HG03159 (cell line): ENCODE data around the gene NPW.
A peak's percentile ranks its signal among the peaks of the same experiment; 100 is the strongest.
"Not testable (repeated sequence)": the region's sequence is repeated elsewhere in the genome, so short reads cannot be mapped to it uniquely, and the experiment has no call there.

ENCODE experiments used
- ATAC-seq: cut with Tn5 transposase; IDR thresholded peaks from one replicate; pipeline ENCODE4 v1.9.1; 2021; ENCODE audit warnings: mild to moderate bottlenecking, moderate library complexity; ENCODE audit not compliant: unreplicated experiment

NPW gene

GRCh38 chr16:2019921-2020831 lies 591 bp downstream of the NPW start:
- no peak for ATAC-seq

- ATAC-seq = no peak
Measured at GRCh38 chr16:2022723-2023091, 3.1 kb downstream of the NPW start.

DNA sequence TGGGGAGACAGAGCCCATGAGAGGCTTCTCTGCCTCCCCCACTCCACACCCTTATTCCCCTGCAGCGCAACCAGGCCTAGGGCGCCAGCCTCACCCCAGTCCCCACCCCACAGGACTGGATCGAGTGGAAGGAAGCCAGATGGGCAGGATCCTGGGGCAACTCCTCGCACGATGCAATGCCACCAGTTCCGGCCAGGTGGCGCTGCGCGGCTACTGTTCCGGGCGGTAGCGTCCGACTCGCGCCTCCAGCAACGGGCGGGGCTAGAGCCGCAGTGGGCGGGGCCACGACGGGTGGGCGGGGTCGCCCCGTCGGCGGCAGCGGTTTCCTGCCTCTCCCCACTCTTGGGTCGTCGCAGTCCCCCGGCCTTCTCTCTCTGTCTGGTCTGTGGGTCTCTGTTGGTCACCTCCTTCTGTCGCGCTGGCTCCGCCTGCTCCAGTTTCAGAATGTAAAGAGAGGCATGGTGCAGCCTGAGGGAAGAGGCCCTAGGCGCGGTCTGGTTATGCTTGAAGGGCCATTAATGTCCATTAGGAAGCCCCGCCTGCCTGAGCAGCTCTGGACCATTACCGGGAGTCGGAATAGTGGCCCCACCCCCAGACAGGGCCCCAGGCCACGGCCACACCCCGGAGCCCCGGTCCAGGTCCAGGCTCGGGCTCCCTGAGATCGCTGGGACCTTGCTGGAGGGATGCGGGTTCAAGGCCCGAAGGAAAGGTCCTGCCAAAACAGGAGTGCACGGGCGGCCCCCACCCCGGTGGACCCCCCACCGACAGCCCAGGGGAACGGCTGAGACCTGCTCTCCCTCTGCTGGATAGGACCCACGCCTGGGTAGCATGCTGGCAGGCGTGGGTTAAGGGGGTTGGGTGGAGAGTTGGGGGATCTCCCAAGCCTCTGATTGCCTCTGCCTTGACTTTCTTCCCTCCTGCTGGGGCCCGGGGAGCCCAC lies 3.8 kb downstream of the NPW start:
- peak; percentile 54 for ATAC-seq

GRCh38 chr16:2024032-2024420 lies 4.4 kb downstream of the NPW start:
- ATAC-seq = no peak

DNA sequence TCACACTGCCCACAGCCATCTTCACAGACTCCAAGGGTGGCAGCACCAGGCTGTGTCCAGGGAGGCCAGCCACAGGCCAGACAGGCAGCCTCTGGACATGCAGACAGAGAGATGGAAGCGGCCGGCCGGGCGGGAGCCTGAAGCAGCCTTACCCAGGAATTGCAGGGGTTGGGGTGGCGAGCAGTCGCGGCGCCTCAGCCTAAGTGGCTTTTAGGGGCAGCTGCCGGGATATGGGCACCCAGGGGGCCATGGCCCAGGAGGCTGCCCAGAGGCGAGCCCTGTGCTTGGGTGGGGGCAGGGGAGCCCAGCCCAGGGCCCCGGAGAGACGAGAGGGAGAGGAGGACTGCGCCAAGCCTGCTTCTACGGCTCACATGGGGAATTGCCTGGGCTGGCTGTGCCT lies 5.7 kb downstream of the NPW start:
- ATAC-seq = no peak

- no peak for ATAC-seq
Measured at GRCh38 chr16:2025878-2026460, 6.4 kb downstream of the NPW start.

GRCh38 chr16:2026461-2027023 lies 7.0 kb downstream of the NPW start, which contains the start of gene NHERF2:
TSS of gene NHERF2 (plus strand) at chr16:2026902. CDS start at chr16:2027006, 104 bp downstream.
- no peak for ATAC-seq

DNA sequence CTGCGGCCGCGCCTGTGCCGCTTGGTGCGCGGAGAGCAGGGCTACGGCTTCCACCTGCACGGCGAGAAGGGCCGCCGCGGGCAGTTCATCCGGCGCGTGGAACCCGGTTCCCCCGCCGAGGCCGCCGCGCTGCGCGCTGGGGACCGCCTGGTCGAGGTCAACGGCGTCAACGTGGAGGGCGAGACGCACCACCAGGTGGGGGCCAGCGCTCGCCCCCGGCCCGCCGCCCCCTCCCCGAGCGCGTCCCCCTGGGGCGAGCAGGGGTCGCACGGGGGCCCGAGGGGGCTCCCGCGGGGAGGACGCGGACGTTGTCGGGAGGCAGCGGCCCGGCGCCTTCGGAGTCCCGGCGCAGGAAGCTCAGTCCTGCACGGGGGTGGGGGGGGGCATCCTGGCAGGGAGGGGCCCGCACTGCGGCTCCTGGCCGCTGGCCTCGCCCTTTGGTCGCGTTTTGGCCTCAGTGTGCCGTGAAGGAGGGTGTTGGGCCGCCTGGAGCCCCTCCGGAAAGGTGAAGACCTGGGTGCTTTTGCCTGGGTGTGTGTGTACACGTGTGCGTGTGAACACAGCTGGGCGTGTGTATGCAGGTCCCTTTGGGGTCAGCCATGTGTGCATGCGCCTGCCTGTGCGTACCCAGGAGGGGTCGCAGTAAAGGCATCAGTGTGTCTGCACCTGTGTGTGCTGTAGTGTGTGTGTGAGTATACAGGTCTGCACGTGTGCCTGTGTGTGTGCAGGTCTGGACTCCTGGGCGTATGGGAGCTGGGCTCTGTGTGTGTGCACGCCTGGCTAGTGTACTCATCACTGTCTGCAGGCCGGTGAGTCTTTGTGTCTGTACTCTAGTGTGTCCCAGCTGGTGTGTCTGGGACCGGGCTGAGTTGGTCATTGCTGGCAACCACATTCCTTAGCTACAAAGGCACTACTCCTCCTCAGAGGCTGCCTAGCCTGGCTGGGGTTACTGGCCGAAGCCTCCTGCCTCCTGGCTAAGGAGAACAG lies 7.7 kb downstream of the NPW start:
- no peak for ATAC-seq

GRCh38 chr16:2028146-2028545 lies 8.6 kb downstream of the NPW start:
- ATAC-seq = no peak

- no peak for ATAC-seq
Measured at GRCh38 chr16:2028620-2029220, 9.1 kb downstream of the NPW start.

DNA sequence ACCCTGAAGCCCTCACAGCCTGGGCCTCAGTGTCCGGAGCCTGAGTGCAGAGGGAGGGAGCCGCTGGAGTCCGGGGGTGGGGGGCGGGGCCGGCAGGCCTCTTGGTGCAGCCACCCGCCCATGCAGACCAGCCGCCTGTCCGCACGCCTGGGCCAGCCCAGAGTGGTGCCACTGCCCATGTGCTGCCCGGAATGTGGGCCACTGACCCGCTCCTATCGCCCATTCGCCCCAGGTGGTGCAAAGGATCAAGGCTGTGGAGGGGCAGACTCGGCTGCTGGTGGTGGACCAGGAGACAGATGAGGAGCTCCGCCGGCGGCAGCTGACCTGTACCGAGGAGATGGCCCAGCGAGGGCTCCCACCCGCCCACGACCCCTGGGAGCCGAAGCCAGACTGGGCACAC lies 9.8 kb downstream of the NPW start:
- no peak for ATAC-seq

DNA sequence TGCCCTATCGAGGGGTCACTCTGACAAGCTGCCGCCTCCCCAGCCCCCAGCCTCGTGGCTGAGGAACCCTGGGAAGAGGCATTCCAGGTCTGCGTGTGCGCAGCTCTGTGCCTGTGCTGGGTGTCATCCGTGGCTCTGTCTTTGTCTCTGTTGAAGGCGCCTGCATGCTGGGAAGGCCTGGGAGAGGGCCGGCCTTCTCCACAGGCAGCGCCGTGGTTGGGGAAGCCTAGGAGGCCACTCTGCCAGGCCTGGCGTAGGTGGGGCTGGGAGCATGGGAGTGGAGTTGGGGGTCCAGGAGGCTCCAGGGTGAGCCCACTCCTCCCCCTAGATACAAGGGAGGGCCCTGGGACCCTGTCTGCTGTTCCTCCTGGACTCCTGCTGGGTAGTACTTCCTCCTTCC lies 10.5 kb downstream of the NPW start:
- ATAC-seq = no peak

- ATAC-seq = no peak
Measured at GRCh38 chr16:2031081-2031577, 11.5 kb downstream of the NPW start.

DNA sequence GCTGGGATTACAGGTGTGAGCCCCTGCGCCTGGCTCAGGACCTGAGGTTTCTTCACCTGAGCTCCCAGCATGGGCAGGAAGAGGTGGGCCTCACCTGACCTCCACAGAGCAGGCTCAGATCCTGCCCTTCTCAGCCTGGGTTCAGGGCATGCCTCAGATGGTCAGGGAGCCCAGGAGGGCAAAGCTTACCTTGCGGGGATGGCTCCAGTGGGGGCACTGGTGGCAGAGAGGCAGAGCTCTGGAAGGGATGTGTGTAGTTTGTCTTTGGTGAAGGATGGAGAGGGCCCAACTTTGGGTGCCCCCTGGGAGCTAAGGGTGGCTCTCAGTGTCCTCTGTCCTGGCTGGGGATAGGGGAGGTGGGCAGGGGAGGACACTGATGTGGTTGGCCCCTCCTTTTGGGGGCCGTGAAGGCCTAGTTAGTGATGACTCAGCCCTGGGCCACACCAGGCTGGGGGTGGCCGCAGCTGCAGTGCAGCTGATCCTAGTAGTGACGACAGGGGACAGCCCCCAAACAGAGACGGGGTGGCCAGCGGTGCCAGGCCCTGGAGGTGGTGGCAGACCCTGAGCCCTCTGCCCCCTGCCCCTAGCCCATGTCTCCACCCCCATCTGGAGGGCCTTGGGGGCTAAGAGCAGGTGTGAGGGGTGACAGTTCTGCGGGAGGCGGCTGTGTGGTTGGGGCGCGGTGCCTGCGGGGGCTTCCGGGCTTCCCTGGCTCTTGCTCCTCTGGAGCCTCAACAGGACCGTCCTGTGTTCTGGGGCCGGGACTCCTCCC lies 12.9 kb downstream of the NPW start:
- no peak for ATAC-seq

- no peak for ATAC-seq
Measured at GRCh38 chr16:2033057-2033908, 13.7 kb downstream of the NPW start.

DNA sequence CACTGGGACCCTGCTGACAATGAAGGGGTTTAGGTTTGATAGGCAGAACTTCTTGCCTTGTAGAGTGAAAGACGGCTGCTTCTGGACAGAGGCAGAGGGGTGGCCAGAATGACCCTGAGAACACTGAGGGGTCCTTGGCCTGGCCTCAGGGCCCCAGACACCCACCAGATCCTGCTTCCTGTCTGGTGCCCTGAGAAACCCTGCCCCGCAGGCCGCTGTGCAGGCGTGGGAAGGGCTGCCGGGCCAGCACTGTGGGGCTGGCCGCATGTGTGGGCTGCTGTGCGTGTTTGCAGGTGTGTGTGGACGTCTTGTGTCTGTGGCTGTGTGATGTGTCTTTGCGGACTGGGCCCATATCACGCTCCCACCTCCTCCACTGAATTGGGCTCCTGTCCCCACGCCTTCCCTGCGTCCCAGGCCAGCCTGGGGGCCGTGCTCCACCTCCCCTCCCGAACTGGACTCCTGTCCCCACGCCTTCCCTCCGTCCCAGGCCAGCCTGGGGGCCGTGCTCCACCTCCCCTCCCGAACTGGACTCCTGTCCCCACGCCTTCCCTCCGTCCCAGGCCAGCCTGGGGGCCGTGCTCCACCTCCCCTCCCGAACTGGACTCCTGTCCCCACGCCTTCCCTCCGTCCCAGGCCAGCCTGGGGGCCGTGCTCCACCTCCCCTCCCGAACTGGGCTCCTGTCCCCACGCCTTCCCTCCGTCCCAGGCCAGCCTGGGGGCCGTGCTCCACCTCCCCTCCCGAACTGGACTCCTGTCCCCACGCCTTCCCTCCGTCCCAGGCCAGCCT lies 14.5 kb downstream of the NPW start:
- not testable (repeated sequence) for ATAC-seq
